ENCODE data around the gene TRPM3. TPM values are rescaled to one million over a fixed set of nuclear protein-coding genes. Genes with fewer than 3 reads are reported as not detected.
"Not testable (repeated sequence)": the region's sequence is repeated elsewhere in the genome, so short reads cannot be mapped to it uniquely, and the experiment has no call there.

TRPM3 gene
- total RNA-seq, 1 donor from 2014 or later: not detected

DNA sequence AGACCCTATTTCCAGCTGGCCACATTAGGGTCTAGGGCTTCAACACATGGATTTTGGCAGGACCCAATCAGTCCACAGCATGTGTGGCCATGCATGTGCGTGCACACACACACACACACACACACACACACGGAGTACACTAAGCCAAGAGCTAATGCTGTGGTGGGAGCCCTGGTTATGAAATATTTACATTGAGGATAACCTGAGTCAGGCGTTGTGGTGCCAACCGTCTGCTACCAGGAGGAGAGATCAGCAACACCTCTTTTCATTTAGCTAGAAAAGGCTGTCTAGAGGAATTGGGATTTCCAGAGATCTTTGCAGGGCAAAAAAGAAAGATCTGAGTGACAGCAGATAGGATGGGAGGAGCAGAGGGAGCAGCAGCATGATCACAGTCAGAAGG is 141.5 kb downstream of the TRPM3 start:
- intact Hi-C loops (cut with micrococcal nuclease): no loop called here
- TF ChIP-seq, protein P1, sequence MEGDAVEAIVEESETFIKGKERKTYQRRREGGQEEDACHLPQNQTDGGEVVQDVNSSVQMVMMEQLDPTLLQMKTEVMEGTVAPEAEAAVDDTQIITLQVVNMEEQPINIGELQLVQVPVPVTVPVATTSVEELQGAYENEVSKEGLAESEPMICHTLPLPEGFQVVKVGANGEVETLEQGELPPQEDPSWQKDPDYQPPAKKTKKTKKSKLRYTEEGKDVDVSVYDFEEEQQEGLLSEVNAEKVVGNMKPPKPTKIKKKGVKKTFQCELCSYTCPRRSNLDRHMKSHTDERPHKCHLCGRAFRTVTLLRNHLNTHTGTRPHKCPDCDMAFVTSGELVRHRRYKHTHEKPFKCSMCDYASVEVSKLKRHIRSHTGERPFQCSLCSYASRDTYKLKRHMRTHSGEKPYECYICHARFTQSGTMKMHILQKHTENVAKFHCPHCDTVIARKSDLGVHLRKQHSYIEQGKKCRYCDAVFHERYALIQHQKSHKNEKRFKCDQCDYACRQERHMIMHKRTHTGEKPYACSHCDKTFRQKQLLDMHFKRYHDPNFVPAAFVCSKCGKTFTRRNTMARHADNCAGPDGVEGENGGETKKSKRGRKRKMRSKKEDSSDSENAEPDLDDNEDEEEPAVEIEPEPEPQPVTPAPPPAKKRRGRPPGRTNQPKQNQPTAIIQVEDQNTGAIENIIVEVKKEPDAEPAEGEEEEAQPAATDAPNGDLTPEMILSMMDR (IDR thresholded peaks at IDR 0.05): no peak
- DNase-seq: no peak
- ChIA-PET POLR2A (no interaction called here), CTCF (no interaction called here)
- Mint-ChIP-seq H3K27ac (no peak overlapping the region), H3K27me3 (no peaks in the 10 kb centered on the region), H3K9me3 (peaks cover 4% of the 10 kb centered on the region), H3K4me1 (no peaks in the 10 kb centered on the region), H3K4me3 (no peak overlapping the region), H3K36me3 (ENCODE audit: low read depth) (no peaks in the 10 kb centered on the region)
- ATAC-seq (ENCODE audit: low read depth): no peak

DNA sequence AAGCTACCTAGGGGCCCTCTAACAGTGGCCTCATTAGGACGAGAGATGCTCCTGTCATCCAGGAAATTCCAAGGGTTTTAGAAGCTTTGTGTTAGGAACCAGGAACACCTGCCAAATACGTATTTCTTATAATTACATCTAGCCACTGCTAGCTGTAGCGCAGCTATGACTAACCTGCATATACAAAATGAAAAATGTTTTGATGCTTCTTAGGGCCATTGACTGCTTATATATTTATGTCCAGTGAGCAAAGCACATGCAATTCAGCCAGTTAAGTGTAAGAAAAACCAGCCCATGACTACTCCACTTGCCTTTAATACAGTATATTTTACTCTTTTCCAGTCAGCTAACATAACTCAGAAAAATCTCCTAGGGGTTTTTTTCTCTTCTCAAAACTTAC is 143.3 kb downstream of the TRPM3 start:
- ChIA-PET CTCF (no interaction called here), POLR2A (no interaction called here)
- DNase-seq (no peak), ATAC-seq (ENCODE audit: low read depth) (no peak)
- H3K36me3 Mint-ChIP-seq (ENCODE audit: low read depth): no peaks in the 10 kb centered on the region
- H3K9me3 Mint-ChIP-seq: peaks cover 2% of the 10 kb centered on the region
- TF ChIP-seq, protein P1 (IDR thresholded peaks at IDR 0.05): no peak
- no peaks in the 10 kb centered on the region for H3K27me3 Mint-ChIP-seq
- no peaks in the 10 kb centered on the region for H3K4me1 Mint-ChIP-seq
- no peak overlapping the region for H3K27ac Mint-ChIP-seq
- no peak overlapping the region for H3K4me3 Mint-ChIP-seq
- intact Hi-C loops (cut with micrococcal nuclease): no loop called here

DNA sequence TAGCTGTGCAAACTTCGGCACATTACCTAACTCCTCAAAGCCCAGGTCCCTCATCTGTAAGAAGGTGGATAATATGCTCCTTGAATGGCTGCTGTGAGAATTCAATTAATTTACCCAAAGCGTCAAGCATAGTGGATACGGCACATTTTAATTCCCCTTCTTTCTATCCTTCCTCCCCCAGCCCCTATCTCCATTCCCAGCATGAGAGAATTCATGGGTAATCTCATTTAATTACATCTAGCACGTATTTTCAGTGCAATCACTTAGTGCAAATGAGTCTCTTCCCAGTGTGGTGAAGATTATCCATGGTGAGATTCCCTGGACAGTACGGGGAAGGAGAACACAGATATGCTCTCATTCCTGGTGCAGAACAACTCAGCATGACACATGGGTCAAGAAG is 145.6 kb downstream of the TRPM3 start:
- Mint-ChIP-seq H3K4me3 (no peak overlapping the region), H3K4me1 (no peaks in the 10 kb centered on the region), H3K27ac (no peak overlapping the region), H3K9me3 (peaks cover 3% of the 10 kb centered on the region), H3K27me3 (no peaks in the 10 kb centered on the region), H3K36me3 (ENCODE audit: low read depth) (no peaks in the 10 kb centered on the region)
- DNase-seq (no peak), ATAC-seq (ENCODE audit: low read depth) (no peak)
- POLR2A ChIA-PET: no interaction called here
- CTCF ChIA-PET: no interaction called here
- intact Hi-C loops (cut with micrococcal nuclease): no loop called here
- TF ChIP-seq, protein P1 (IDR thresholded peaks at IDR 0.05): no peak

DNA sequence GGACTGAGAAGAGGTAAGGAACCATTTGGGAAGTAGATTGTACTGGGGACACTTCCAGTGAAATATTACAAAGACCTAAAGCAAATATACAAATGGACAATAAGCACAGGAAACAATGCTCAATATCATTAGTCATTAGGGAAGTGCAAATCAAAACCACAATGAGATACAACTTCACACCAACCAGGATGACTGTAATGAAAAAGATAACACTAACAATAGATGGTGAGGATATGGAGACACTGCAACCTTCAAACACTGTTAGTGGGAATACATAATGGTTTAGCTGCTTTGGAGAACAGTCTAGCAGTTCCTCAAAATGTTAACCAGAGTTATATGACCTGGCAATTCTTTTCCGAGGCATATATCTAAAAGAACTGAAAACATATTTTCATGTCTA is 149.7 kb downstream of the TRPM3 start:
- Mint-ChIP-seq H3K9me3 (peaks cover 3% of the 10 kb centered on the region), H3K27ac (no peak overlapping the region), H3K36me3 (ENCODE audit: low read depth) (no peaks in the 10 kb centered on the region), H3K27me3 (no peaks in the 10 kb centered on the region), H3K4me3 (no peak overlapping the region), H3K4me1 (no peaks in the 10 kb centered on the region)
- no peak for ATAC-seq (ENCODE audit: low read depth)
- POLR2A ChIA-PET: no interaction called here
- intact Hi-C loops (cut with micrococcal nuclease): no loop called here
- TF ChIP-seq, protein P1 (IDR thresholded peaks at IDR 0.05): no peak
- CTCF ChIA-PET: no interaction called here
- no peak for DNase-seq

DNA sequence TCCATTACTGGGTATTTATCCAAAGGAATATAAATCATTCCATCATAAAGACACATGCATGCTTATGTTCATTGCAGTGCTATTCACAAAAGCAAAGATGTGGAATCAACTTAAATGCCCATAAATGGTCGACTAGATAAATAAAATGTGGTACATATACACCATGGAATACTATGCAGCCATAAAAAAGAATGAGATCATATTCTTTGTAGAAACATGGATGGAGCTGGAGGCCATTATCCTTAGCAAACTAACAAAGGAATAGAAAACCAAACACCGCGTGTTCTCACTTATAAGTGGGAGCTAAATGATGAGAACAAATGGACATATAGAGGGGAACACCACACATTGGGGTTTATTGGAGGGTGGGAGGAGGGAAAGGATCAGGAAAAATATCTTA is 155.0 kb downstream of the TRPM3 start:
- H3K4me1 Mint-ChIP-seq; H3K27me3 Mint-ChIP-seq; H3K36me3 Mint-ChIP-seq (ENCODE audit: low read depth); H3K27ac Mint-ChIP-seq; POLR2A ChIA-PET; intact Hi-C loops (cut with micrococcal nuclease); DNase-seq; H3K9me3 Mint-ChIP-seq; H3K4me3 Mint-ChIP-seq; CTCF ChIA-PET; ATAC-seq (ENCODE audit: low read depth): not testable (repeated sequence)

DNA sequence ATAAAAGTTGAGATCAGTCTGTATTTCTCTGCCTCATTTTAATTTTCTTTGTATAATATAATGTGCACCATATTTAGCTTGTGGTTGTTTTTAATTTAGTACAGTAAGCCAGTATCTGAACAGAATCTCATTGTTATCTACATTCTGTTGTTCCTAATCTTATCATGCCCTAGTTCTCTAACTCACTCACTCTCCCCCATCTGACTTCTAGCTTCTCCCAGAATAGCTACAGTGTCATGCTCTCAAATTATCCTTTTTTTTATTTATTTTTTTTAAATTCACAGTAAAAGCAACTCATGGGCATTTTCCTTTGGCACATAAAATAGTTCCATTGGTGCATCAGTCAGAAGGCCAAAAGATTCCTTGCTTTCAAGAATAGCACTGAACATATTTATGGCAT is 156.6 kb downstream of the TRPM3 start:
- DNase-seq: no peak
- Mint-ChIP-seq H3K4me3 (no peak overlapping the region), H3K9me3 (no peaks in the 10 kb centered on the region), H3K27ac (no peak overlapping the region), H3K4me1 (no peaks in the 10 kb centered on the region), H3K36me3 (ENCODE audit: low read depth) (no peaks in the 10 kb centered on the region), H3K27me3 (no peaks in the 10 kb centered on the region)
- TF ChIP-seq, protein P1 (IDR thresholded peaks at IDR 0.05): no peak
- ChIA-PET CTCF (no interaction called here), POLR2A (no interaction called here)
- intact Hi-C loops (cut with micrococcal nuclease): no loop called here
- no peak for ATAC-seq (ENCODE audit: low read depth)

Data from activated B cell treated with CpG ODN at 0.5 μM for 24 hours (primary cell).